SU-DHL-6 (cell line): ENCODE results near the gene SLC6A5.

Experiments used
- H2AFZ ChIP-seq: fragments of 200-600 bp; sonication (generic); 2 replicates; pipeline ENCODE4 v1.6.1; 2014; ENCODE audit warnings: low read depth, mild to moderate bottlenecking, moderate library complexity, mixed read lengths, antibody characterized with exemption, low read length; ENCODE audit not compliant: severe bottlenecking
- H3F3A ChIP-seq: fragments of 200-600 bp; shearing (Covaris generic); 2 replicates; pipeline ENCODE4 v1.6.0; 2016; ENCODE audit warnings: antibody characterized with exemption, mild to moderate bottlenecking; ENCODE audit not compliant: insufficient read depth
- H3K27ac ChIP-seq: fragments of 200-600 bp; sonication (generic); 2 replicates; pipeline ENCODE4 v1.5.1; 2016; ENCODE audit warnings: low read depth, mild to moderate bottlenecking, low read length, moderate library complexity, mixed read lengths
- H3K27me3 ChIP-seq: fragments of 200-600 bp; sonication (generic), shearing (Covaris generic); 2 replicates; pipeline ENCODE4 v1.6.0; 2014; ENCODE audit warnings: mild to moderate bottlenecking, low read length
- H3K36me3 ChIP-seq: fragments of 200-600 bp; sonication (generic); 2 replicates; pipeline ENCODE4 v1.6.1; 2014; ENCODE audit warnings: mild to moderate bottlenecking, low read length, mixed read lengths
- H3K4me2 ChIP-seq: fragments of 300-600, 200-600 bp; shearing (Covaris generic), sonication (generic); 2 replicates; pipeline ENCODE4 v1.6.0; 2014; ENCODE audit warnings: low read length, low read depth, mild to moderate bottlenecking; ENCODE audit not compliant: poor library complexity, severe bottlenecking
- H3K4me3 ChIP-seq: fragments of 200-600 bp; sonication (generic); 2 replicates; pipeline ENCODE4 v1.5.1; 2014; ENCODE audit warnings: antibody characterized with exemption, low read length, mild to moderate bottlenecking, mixed read lengths; ENCODE audit not compliant: insufficient read depth, poor library complexity, severe bottlenecking
- H3K79me2 ChIP-seq: fragments of 200-600 bp; sonication (generic); 2 replicates; pipeline ENCODE4 v1.6.1; 2014; ENCODE audit warnings: mild to moderate bottlenecking, low read length, moderate library complexity; ENCODE audit not compliant: insufficient read depth
- H3K9ac ChIP-seq: fragments of 200-600 bp; sonication (generic); 2 replicates; pipeline ENCODE4 v1.7.0; 2014; ENCODE audit warnings: mild to moderate bottlenecking, low read length
- H3K9me2 ChIP-seq: fragments of 200-600 bp; sonication (generic); replicated peaks from 2 replicates; pipeline ENCODE4 v1.6.1; 2014; ENCODE audit warnings: low read length; ENCODE audit not compliant: insufficient read depth
- H3K9me3 ChIP-seq: fragments of 200-600 bp; sonication (generic); 2 replicates; pipeline ENCODE4 v1.6.1; 2014; ENCODE audit warnings: low read length, mixed read lengths; ENCODE audit not compliant: insufficient read depth
- H4K20me1 ChIP-seq: fragments of 200-600 bp; sonication (generic); 2 replicates; pipeline ENCODE4 v1.6.1; 2014; ENCODE audit warnings: low read depth, mild to moderate bottlenecking, antibody characterized with exemption, low read length, moderate library complexity, mixed read lengths
- CTCF ChIP-seq: fragments of 200-600 bp; sonication (generic); IDR thresholded peaks from one replicate; pipeline ENCODE4 v1.5.1; 2017; ENCODE audit warnings: antibody characterized with exemption, mild to moderate bottlenecking, low read length, moderate library complexity; ENCODE audit not compliant: insufficient read depth, poor library complexity, severe bottlenecking
- EZH2phosphoT487 ChIP-seq: fragments of 200-600 bp; sonication (generic), shearing (Covaris generic); conservative IDR thresholded peaks from 2 replicates; pipeline ENCODE4 v1.6.1; 2018; ENCODE audit warnings: mild to moderate bottlenecking, antibody characterized with exemption, low read length, moderate library complexity, mixed read lengths

The SLC6A5 gene

GRCh38 chr11:20612416-20612815 is 13.0 kb downstream of the SLC6A5 start:
- no peaks in the 10 kb centered on the region for H3F3A ChIP-seq
- no peaks in the 10 kb centered on the region for H4K20me1 ChIP-seq
- H3K79me2 ChIP-seq: no peaks in the 10 kb centered on the region
- TF ChIP-seq CTCF (no peak), EZH2phosphoT487 (no peak)
- H3K27ac ChIP-seq: no peak overlapping the region
- H3K4me3 ChIP-seq: no peak overlapping the region
- no peaks in the 10 kb centered on the region for H3K36me3 ChIP-seq
- no peaks in the 10 kb centered on the region for H3K9me3 ChIP-seq
- H3K27me3 ChIP-seq: no peaks in the 10 kb centered on the region
- H3K9ac ChIP-seq: no peak overlapping the region
- H3K9me2 ChIP-seq: no peaks in the 10 kb centered on the region
- no peak overlapping the region for H2AFZ ChIP-seq
- H3K4me2 ChIP-seq: no peak overlapping the region

- H4K20me1 ChIP-seq: no peaks in the 10 kb centered on the region
- no peaks in the 10 kb centered on the region for H3F3A ChIP-seq
- no peak overlapping the region for H3K4me3 ChIP-seq
- no peak for TF ChIP-seq CTCF
- TF ChIP-seq EZH2phosphoT487: no peak
- H3K27ac ChIP-seq: no peak overlapping the region
- no peaks in the 10 kb centered on the region for H3K36me3 ChIP-seq
- H3K79me2 ChIP-seq: no peaks in the 10 kb centered on the region
- H3K27me3 ChIP-seq: no peaks in the 10 kb centered on the region
- H3K9me3 ChIP-seq: no peaks in the 10 kb centered on the region
- H3K4me2 ChIP-seq: no peak overlapping the region
- H2AFZ ChIP-seq: no peak overlapping the region
- no peaks in the 10 kb centered on the region for H3K9me2 ChIP-seq
- H3K9ac ChIP-seq: no peak overlapping the region
Measured at GRCh38 chr11:20616920-20617319, 17.5 kb downstream of the SLC6A5 start.

- Histone ChIP-seq H3K9me2 (no peaks in the 10 kb centered on the region), H3K27me3 (no peaks in the 10 kb centered on the region), H3K36me3 (no peaks in the 10 kb centered on the region), H3K79me2 (no peaks in the 10 kb centered on the region), H4K20me1 (no peaks in the 10 kb centered on the region), H2AFZ (no peak overlapping the region), H3K9ac (no peak overlapping the region), H3K4me3 (no peak overlapping the region), H3F3A (no peaks in the 10 kb centered on the region), H3K27ac (no peak overlapping the region), H3K9me3 (no peaks in the 10 kb centered on the region), H3K4me2 (no peak overlapping the region)
- TF ChIP-seq CTCF (no peak), EZH2phosphoT487 (no peak)
Measured at GRCh38 chr11:20617346-20618005, 18.1 kb downstream of the SLC6A5 start.
